Measurements from ENCODE around the gene PGLYRP2.

- TF ChIP-seq POLR2AphosphoS5 (IDR thresholded peaks at IDR 0.05) (no peak), CTCF (IDR thresholded peaks at IDR 0.05) (no peak)
These were observed 47.1 kb upstream of the PGLYRP2 start for GRCh38 chr19:15526408-15526807.

All from prostate gland (tissue), 2 donors.